Activated CD4-positive, alpha-beta T cell treated with anti-CD3 and anti-CD28 coated beads for 24 hours (primary cell): ENCODE results near the gene LYPD4.
"Not testable (repeated sequence)": the region's sequence is repeated elsewhere in the genome, so short reads cannot be mapped to it uniquely, and the experiment has no call there.

ENCODE experiments used
- DNase-seq, 2 donors: peaks; one replicate each; pipeline ENCODE4 v3.0.0-alpha.2; 2020; ENCODE audit warnings: low read depth in 2 of 2

The LYPD4 gene

DNA sequence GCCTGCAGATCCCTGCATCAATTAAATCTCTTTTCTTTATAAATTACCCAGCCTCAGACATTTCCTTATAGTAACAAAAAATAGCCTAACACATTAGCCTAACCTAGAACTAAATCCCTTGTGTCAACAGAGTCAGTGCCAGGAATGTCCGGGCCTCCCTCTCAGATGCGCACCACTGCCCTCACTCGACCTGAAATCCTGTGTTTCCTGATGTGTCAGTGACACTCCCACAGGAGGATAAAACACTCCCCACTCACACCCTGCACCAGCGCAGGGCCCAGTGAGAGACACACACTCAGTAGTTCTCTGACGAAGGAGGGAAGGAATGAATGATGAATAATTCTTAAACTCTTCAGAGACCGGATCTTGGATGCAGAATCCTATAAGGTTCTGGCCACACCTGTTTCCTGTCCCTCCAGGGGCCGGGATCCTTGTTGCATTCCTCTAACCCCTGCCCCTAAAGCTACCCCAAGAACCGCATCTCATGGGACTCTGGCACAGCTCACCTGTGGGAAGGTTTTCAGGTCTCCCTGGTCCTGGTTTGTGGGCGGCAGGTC lies 45.0 kb downstream of the LYPD4 start:
- DNase-seq: no peak

DNA sequence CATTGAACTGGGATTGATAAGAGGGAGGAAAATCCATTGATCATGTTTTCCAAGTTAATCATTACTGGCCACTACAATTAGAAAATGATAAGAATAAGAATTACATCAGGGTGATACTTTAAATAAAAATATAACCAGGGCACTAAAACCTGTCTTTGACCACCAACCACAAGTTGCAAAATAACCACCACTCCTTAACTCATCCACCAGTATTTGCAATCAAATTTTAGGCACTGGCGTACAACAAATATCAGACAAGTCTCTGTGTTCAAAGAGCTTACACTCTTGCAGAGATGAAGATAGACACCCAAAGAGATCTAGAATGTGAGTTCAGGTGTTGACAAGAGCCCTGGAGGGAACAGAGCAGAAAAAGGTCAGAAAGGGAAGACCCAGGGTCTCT lies 47.6 kb downstream of the LYPD4 start:
- DNase-seq: no peak

DNA sequence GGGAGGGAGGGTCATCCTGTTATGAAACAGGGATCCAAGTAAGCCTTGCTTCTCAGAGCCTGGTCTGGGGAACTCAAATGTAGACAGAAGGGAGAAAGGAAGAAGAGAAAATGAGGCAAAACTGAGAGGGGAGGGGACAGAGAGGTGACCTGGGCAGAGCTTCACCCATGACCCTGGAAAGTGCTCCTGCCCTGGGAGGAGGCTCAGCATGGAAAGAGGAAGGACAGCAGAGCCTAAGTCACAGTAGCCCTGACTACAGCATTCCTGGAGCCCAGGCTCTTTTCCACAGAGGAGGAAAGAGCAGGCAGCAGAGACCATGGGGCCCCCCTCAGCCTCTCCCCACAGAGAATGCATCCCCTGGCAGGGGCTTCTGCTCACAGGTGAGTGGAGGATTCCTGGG lies 48.1 kb downstream of the LYPD4 start, which contains the start of gene CEACAM3:
Gene CEACAM3, plus strand, starts transcription at position 226 of the 400 bp plus-strand sequence. Its CDS starts 91 bp downstream, at position 317.
- DNase-seq: no peak

DNA sequence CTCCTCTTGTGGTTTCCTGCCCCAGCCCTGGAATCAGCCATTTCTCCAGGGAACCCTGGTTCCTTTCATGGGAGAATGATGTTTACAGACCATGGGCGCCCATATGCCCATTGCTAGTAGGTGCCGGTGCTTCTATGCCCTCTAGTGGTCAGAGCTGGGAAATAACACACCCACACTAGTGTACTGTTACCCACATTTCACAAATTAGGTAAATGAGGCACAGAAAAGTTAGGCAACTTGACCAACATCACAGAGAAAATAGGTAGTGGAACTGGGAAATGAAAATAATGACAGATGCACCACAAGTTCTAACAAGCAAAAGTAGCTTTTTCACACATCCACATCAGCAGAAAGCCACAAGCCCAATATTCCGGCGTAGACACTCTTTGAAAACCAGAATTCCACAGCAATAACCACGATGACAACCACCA lies 49.4 kb downstream of the LYPD4 start:
- DNase-seq: peak; percentile 38 to 59

DNA sequence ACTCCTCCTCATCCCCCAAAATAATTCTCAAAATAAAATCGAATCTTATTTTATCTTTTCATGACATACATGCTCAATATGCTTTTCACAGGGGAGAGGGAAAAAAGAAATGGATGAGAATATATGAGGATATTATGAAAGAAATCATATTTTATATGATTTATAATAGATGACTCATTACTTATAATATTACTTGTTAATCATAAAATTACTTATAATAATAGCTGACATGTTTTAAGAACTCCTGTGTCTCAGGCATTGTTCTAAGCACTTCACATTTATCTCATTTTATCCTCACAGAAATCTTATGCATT lies 51.1 kb downstream of the LYPD4 start:
- DNase-seq: no peak

DNA sequence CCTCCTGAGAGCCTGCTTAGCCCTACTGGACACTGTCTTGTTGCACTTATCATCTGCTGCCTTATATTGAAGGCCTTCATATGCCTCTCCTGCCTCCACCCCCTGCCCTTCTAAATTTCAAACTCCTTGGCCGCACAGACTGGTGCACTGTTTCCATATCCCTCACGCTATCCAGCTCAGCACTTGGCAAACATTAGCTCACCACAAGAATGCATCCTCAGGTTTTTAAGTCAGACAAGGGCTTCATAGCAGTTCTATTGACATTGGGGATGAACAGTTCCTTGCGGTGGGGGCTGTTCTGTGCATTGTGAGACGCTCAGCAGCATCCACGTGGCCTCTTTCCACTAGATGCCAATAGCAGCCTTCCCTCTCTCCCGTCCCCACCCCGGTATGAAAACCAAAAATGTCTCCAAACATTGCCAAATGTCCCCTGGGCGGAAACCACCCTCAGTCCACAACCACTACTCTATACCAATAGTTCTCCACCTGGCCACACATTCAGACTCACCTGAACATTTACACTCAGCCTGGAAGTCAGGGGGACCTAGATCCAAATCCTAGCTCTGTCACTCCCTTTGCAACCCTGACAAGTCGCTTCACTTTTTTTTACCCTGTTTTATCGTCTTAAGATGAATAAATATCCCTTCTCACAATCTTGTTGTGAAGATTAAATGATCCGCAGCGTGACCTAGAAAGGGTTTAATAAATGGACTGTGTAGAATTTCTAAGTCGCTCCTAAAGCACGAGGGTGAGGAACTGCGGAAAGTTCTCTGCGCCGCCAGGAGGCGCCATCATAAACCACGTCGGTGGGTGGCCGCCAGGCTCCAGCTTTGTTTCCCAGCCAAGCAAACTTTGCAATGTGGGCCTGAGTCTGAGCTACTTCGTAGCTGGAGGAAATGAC lies 51.7 kb downstream of the LYPD4 start:
- peak; percentile 31 to 56 for DNase-seq

DNA sequence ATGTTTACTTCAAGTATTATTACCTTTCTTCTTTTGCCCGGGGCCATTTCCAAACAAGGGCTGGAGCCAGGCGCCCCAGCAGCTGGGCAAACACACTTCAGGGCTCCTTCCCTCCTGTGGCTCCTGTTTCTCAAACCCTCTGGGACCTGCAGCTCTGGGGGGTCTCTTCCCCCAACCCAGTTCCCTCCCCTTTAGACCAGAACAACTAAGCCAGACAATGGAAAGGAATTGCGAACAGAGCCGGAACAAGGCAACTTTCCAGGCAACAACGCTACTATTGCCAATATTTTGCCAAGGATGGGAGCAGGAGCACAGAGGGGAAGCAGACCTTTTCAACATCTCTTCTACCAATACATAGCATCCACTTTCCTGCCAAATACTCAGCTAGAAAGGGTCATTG lies 55.4 kb downstream of the LYPD4 start:
- DNase-seq: not testable (repeated sequence)

DNA sequence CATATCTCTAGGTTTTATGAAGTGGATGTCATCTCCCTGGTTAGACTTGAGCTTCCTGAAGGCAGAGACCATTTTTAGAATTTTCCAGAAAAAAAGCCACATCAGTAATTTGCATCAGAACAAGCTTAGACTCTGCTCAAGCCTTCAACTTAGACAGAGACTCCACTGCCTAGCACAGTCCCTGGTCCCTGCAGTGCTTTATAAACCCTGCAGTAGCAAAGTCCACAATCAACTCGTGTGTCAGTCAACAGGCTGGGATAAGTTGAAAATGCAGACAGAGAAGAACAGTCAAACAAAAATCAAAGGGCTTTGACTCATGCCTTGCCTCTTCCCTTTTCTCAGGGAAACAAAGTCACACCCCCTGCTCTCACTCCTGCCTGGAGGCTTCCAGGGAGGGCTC lies 56.0 kb downstream of the LYPD4 start:
- DNase-seq: not testable (repeated sequence)
